GM21367 (cell line): ENCODE measurements around the gene CUX1.
"Not testable (repeated sequence)": the region's sequence is repeated elsewhere in the genome, so short reads cannot be mapped to it uniquely, and the experiment has no call there.

Source experiments
- ATAC-seq: cut with Tn5 transposase; IDR thresholded peaks from one replicate; pipeline ENCODE4 v1.9.1; 2021; ENCODE audit not compliant: unreplicated experiment

Gene CUX1

GRCh38 chr7:102296514-102296913, 479.1 kb downstream of the CUX1 start:
- no peak for ATAC-seq

- no peak for ATAC-seq
Measured at GRCh38 chr7:102297487-102298218, 480.2 kb downstream of the CUX1 start.

- no peak for ATAC-seq
Measured at GRCh38 chr7:102300643-102301221, 483.3 kb downstream of the CUX1 start.

- not testable (repeated sequence) for ATAC-seq
Measured at GRCh38 chr7:102301367-102301766, 483.9 kb downstream of the CUX1 start.

GRCh38 chr7:102302025-102302424, 484.6 kb downstream of the CUX1 start:
- ATAC-seq, result no peak

- ATAC-seq, result no peak
Measured at GRCh38 chr7:102303669-102304422, 486.4 kb downstream of the CUX1 start.

GRCh38 chr7:102304668-102305067, 487.2 kb downstream of the CUX1 start:
- no peak for ATAC-seq

GRCh38 chr7:102305414-102306268, 488.2 kb downstream of the CUX1 start:
- peak; percentile 41 for ATAC-seq

GRCh38 chr7:102306916-102307677, 489.7 kb downstream of the CUX1 start:
- peak; percentile 59 for ATAC-seq

GRCh38 chr7:102310414-102310815, 493.0 kb downstream of the CUX1 start:
- no peak for ATAC-seq

- no peak for ATAC-seq
Measured at GRCh38 chr7:102312317-102312716, 494.9 kb downstream of the CUX1 start.

- no peak for ATAC-seq
Measured at GRCh38 chr7:102313997-102314780, 496.8 kb downstream of the CUX1 start.

GRCh38 chr7:102317231-102318059, 500.0 kb downstream of the CUX1 start:
- ATAC-seq, result no peak

- no peak for ATAC-seq
Measured at GRCh38 chr7:102318482-102318971, 501.1 kb downstream of the CUX1 start.

GRCh38 chr7:102319671-102320070, 502.2 kb downstream of the CUX1 start:
- ATAC-seq, result no peak

GRCh38 chr7:102320181-102320580, 502.8 kb downstream of the CUX1 start:
- no peak for ATAC-seq

- no peak for ATAC-seq
Measured at GRCh38 chr7:102320601-102321350, 503.4 kb downstream of the CUX1 start.
